Progenitor cell of endocrine pancreas (in vitro differentiated cells): ENCODE measurements around the gene LIPE. TPM values are rescaled to one million over a fixed set of nuclear protein-coding genes. Genes with fewer than 3 reads are reported as not detected.
A peak's percentile ranks its signal among the peaks of the same experiment; 100 is the strongest.
"Not testable (repeated sequence)": the region's sequence is repeated elsewhere in the genome, so short reads cannot be mapped to it uniquely, and the experiment has no call there.

ENCODE experiments used
- DNase-seq: peaks from one replicate; pipeline ENCODE4 v3.0.0; 2021; ENCODE audit warnings: low spot score; ENCODE audit not compliant: unreplicated experiment
- H3K27ac Mint-ChIP-seq: 2 replicates; pipeline ENCODE4 v1.8.0; 2021; ENCODE audit warnings: mild to moderate bottlenecking, moderate library complexity, mixed read lengths
- H3K27me3 Mint-ChIP-seq: 2 replicates; pipeline ENCODE4 v1.8.0; 2021; ENCODE audit warnings: mixed read lengths
- H3K36me3 Mint-ChIP-seq: 2 replicates; pipeline ENCODE4 v1.8.0; 2022; ENCODE audit warnings: mixed read lengths; ENCODE audit not compliant: insufficient read depth
- H3K4me1 Mint-ChIP-seq: 2 replicates; pipeline ENCODE4 v1.8.0; 2021; ENCODE audit warnings: low read depth, mixed read lengths
- H3K4me3 Mint-ChIP-seq: 2 replicates; pipeline ENCODE4 v1.8.0; 2021; ENCODE audit warnings: low read depth, mild to moderate bottlenecking, moderate library complexity, mixed read lengths
- H3K9me3 Mint-ChIP-seq: 2 replicates; pipeline ENCODE4 v1.8.0; 2021; ENCODE audit warnings: low read depth, mixed read lengths
- total RNA-seq: library from RNA; stranded (reverse); gene quantifications from 2 replicates; pipeline ENCODE4 v1.2.1, GENCODE V29; 2021
- TF ChIP-seq, protein P1 (sequence below): fragments of 200-600 bp; sonication (generic); IDR thresholded peaks from one replicate; pipeline ENCODE4 v1.5.0; 2021; ENCODE audit warnings: antibody characterized with exemption, mild to moderate bottlenecking; ENCODE audit not compliant: unreplicated experiment

Gene LIPE
- total RNA-seq, 1 donor from 2014 or later = 13.4 TPM

DNA sequence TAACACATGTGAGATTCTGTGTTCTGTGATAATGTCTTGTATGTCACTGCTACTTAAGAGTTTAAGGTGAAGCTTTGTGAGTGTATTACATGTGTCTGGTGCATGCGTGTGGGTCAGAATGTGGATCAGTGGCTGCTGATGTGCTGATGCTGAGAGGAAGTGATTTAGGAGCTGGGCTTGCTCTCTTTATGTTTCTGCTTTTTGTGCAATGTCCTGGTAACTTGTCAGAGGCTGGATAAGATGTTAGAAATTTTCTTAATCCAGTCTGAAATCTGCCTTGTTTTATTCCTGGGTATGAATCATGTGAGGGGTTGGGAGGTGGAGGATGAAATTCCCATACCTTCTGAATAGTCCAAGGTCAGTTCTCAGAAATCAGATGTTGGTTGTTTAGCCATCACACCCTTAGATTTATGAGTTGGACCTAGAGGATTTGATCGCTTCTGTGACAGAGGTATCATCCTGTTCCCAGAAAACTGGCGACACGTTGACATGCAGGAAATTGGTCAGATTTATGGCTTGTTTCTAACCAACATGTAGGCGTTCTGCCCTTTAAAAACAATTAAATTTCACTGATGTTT lies 40.1 kb upstream of the LIPE start:
- DNase-seq = no peak
- Mint-ChIP-seq H3K4me3 (no peak overlapping the region), H3K27me3 (peaks cover 3% of the 10 kb centered on the region), H3K9me3 (no peaks in the 10 kb centered on the region), H3K4me1 (peaks cover 11% of the 10 kb centered on the region), H3K36me3 (no peaks in the 10 kb centered on the region), H3K27ac (no peak overlapping the region)
- TF ChIP-seq, protein P1, sequence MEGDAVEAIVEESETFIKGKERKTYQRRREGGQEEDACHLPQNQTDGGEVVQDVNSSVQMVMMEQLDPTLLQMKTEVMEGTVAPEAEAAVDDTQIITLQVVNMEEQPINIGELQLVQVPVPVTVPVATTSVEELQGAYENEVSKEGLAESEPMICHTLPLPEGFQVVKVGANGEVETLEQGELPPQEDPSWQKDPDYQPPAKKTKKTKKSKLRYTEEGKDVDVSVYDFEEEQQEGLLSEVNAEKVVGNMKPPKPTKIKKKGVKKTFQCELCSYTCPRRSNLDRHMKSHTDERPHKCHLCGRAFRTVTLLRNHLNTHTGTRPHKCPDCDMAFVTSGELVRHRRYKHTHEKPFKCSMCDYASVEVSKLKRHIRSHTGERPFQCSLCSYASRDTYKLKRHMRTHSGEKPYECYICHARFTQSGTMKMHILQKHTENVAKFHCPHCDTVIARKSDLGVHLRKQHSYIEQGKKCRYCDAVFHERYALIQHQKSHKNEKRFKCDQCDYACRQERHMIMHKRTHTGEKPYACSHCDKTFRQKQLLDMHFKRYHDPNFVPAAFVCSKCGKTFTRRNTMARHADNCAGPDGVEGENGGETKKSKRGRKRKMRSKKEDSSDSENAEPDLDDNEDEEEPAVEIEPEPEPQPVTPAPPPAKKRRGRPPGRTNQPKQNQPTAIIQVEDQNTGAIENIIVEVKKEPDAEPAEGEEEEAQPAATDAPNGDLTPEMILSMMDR = no peak

- Mint-ChIP-seq H3K27me3 (peaks cover 3% of the 10 kb centered on the region), H3K9me3 (no peaks in the 10 kb centered on the region), H3K4me3 (no peak overlapping the region), H3K36me3 (no peaks in the 10 kb centered on the region), H3K4me1 (peaks cover 11% of the 10 kb centered on the region), H3K27ac (peak overlapping the region; percentile 45)
- DNase-seq = no peak
- TF ChIP-seq, protein P1 = no peak
These were observed 39.5 kb upstream of the LIPE start for GRCh38 chr19:42466521-42467182.

GRCh38 chr19:42465827-42466280 lies 38.7 kb upstream of the LIPE start:
- H3K27me3 Mint-ChIP-seq = peaks cover 3% of the 10 kb centered on the region
- H3K27ac Mint-ChIP-seq = no peak overlapping the region
- no peak overlapping the region for H3K4me3 Mint-ChIP-seq
- no peaks in the 10 kb centered on the region for H3K9me3 Mint-ChIP-seq
- H3K36me3 Mint-ChIP-seq = no peaks in the 10 kb centered on the region
- DNase-seq = no peak
- peaks cover 11% of the 10 kb centered on the region for H3K4me1 Mint-ChIP-seq
- TF ChIP-seq, protein P1 = no peak

DNA sequence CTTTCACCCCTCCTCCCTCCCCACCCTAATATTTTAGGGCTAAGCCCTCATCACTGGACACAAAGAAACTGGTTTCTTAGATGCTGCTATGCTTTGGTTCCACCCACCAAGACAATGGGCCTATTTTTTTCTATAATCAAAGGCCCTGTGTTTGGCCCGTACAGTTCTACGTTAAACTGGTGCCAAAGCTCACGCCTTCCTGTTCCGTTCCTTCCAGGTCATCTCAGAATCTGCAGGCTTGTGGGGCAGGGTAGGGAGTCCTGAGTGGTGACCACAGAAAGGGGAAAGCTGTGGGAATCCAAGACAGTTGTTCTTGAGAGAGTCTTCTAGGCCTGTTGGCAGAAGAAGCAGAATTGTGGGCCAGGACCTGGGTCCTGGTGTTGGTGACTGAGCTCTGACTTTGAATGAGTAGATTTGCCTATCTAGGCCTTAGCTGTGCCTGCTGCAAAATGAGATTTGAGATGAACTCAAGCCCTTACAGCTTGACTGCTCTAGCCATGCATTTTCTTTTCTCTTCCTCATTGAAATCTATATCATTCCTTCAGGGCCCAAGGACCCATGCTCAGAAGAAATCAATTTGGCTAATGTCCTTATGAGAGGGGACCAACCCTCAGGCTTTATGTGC lies 34.6 kb upstream of the LIPE start:
- DNase-seq = no peak
- H3K9me3 Mint-ChIP-seq = no peaks in the 10 kb centered on the region
- H3K27me3 Mint-ChIP-seq = peaks cover under 1% of the 10 kb centered on the region
- peaks cover 2% of the 10 kb centered on the region for H3K36me3 Mint-ChIP-seq
- H3K4me1 Mint-ChIP-seq = peaks cover 11% of the 10 kb centered on the region
- H3K27ac Mint-ChIP-seq = no peak overlapping the region
- TF ChIP-seq, protein P1 = no peak
- H3K4me3 Mint-ChIP-seq = no peak overlapping the region

DNA sequence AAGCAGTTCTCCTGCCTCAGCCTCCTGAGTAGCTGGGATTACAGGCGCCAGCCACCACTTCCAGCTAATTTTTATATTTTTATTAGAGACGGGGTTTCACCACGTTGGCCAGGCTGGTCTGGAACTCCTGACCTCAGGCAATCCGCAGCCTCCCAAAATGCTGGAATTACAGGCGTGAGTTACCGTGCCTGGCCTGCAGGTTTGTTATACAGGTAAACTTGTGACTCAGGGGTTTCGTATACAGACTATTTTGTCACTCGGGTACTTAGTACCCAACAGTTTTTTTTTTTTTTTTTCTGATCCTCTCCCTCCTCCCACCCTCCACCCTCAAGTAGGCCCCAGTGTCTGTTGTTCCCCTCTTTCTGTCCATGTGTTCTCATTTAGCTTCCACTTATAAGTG lies 34.0 kb upstream of the LIPE start:
- H3K4me3 Mint-ChIP-seq, H3K36me3 Mint-ChIP-seq, H3K27ac Mint-ChIP-seq, H3K27me3 Mint-ChIP-seq, H3K4me1 Mint-ChIP-seq, DNase-seq, H3K9me3 Mint-ChIP-seq: not testable (repeated sequence)

DNA sequence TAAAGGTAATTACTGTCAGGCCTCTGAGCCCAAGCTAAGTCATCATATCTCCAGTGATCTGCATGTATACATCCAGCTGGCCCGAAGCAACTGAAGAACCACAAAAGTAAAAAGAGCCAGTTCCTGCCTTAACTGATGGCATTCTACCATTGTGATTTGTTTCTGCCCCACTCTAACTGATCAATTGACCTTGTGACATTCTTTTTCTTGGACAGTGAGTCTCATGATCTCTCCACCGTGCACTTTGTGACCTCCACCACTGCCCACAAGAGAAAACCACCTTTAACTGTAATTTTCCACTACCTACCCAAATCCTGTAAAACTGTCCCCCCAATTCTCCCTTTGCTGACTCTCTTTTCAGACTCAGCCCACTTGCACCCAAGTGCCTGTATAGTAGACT lies 32.7 kb upstream of the LIPE start:
- Mint-ChIP-seq H3K4me1 (peaks cover 15% of the 10 kb centered on the region), H3K27me3 (no peaks in the 10 kb centered on the region), H3K36me3 (peaks cover 2% of the 10 kb centered on the region), H3K27ac (no peak overlapping the region), H3K9me3 (no peaks in the 10 kb centered on the region), H3K4me3 (no peak overlapping the region)
- no peak for DNase-seq
- TF ChIP-seq, protein P1 = no peak
